H1 (cell line): Measurements from ENCODE around the gene MBOAT1. TPM values are rescaled to one million over a fixed set of nuclear protein-coding genes. Genes with fewer than 3 reads are reported as not detected.

ENCODE experiments used
- CTCF ChIA-PET: fragments of 300-600 bp; sonication (Branson Sonifier 250); formaldehyde crosslinking; loops from one replicate; lab custom pipeline; 2021; ENCODE audit not compliant: partially characterized antibody; lab: Charles Lee
- POLR2A ChIA-PET: fragments of 300-600 bp; sonication (Branson Sonifier 250); formaldehyde crosslinking; loops from one replicate; lab custom pipeline; 2021; ENCODE audit warnings: inconsistent platforms; ENCODE audit not compliant: partially characterized antibody; lab: Charles Lee
- DNase-seq, 2 experiments: peaks; one replicate each; pipeline versions ENCODE4 v3.0.0 to v3.0.0-alpha.2; 2010 to 2022; ENCODE audit warnings: low spot score in 2 of 2, low read depth in 1 of 2, mixed read lengths in 1 of 2
- FAIRE-seq: peaks from 2 replicates; lab custom pipeline; 2011; peaks lifted over from hg19 to GRCh38; lab: Jason Lieb, UNC
- H2AFZ ChIP-seq: 2 replicates; pipeline ENCODE4 v1.8.1; 2012; ENCODE audit warnings: low read length, inconsistent platforms
- H2AK5ac ChIP-seq: 2 replicates; pipeline ENCODE4 v1.6.1; 2013; ENCODE audit warnings: low read depth, low read length
- H2BK120ac ChIP-seq: replicated peaks from 2 replicates; pipeline ENCODE3; 2013; ENCODE audit warnings: low read depth, low read length, inconsistent platforms
- H2BK12ac ChIP-seq: 2 replicates; pipeline ENCODE4 v1.6.1; 2013; ENCODE audit warnings: low read depth, low read length
- H2BK15ac ChIP-seq: 2 replicates; pipeline ENCODE4 v1.6.1; 2013; ENCODE audit warnings: low read length
- H2BK20ac ChIP-seq: 2 replicates; pipeline ENCODE4 v1.6.1; 2013; ENCODE audit warnings: low read length
- H2BK5ac ChIP-seq: 2 replicates; pipeline ENCODE4 v1.6.1; 2013; ENCODE audit warnings: low read depth, low read length
- H3K14ac ChIP-seq: 2 replicates; pipeline ENCODE4 v1.6.1; 2013; ENCODE audit warnings: inconsistent platforms; ENCODE audit not compliant: insufficient read length
- H3K18ac ChIP-seq: 2 replicates; pipeline ENCODE4 v1.6.1; 2013; ENCODE audit warnings: low read length; ENCODE audit errors: extremely low read depth
- H3K23ac ChIP-seq: 2 replicates; pipeline ENCODE4 v1.6.1; 2013; ENCODE audit warnings: inconsistent platforms; ENCODE audit not compliant: insufficient read length
- H3K23me2 ChIP-seq: 2 replicates; pipeline ENCODE4 v1.6.1; 2013; ENCODE audit warnings: low read depth, low read length
- H3K27ac ChIP-seq: 2 replicates; pipeline ENCODE4 v1.6.1; 2011; ENCODE audit warnings: low read depth, low read length, inconsistent platforms
- H3K27me3 ChIP-seq, 4 experiments: replicated peaks in 1 of 4; 1 replicate in 1 of 4; 2 replicates in 3 of 4; pipeline versions ENCODE4 v1.6.1 to v1.8.1; 2011 to 2013; ENCODE audit warnings: low read length in 3 of 4, mild to moderate bottlenecking in 3 of 4, inconsistent platforms in 2 of 4, mixed read lengths in 2 of 4, moderate library complexity in 1 of 4; ENCODE audit not compliant: control insufficient read depth in 3 of 4, insufficient read depth in 3 of 4; ENCODE audit errors: extremely low read depth in 1 of 4
- H3K36me3 ChIP-seq, 4 experiments: 2 replicates each; pipeline versions ENCODE4 v1.6.1 to v1.8.1; 2011 to 2013; ENCODE audit warnings: mild to moderate bottlenecking in 4 of 4, low read length in 3 of 4, moderate library complexity in 2 of 4, control low read depth in 1 of 4, inconsistent platforms in 1 of 4; ENCODE audit not compliant: insufficient read depth in 4 of 4, control insufficient read depth in 2 of 4
- H3K4ac ChIP-seq: replicated peaks from 2 replicates; pipeline ENCODE3; 2013; ENCODE audit warnings: low read length, low read depth, mixed read lengths, inconsistent platforms; ENCODE audit not compliant: insufficient read length
- H3K4me1 ChIP-seq, 4 experiments: replicated peaks in 1 of 4; 1 replicate in 1 of 4; 2 replicates in 3 of 4; pipeline versions ENCODE4 v1.6.1 to v1.8.1; 2011 to 2013; ENCODE audit warnings: low read length in 3 of 4, inconsistent platforms in 2 of 4, mixed read lengths in 1 of 4; ENCODE audit not compliant: insufficient read depth in 4 of 4, control insufficient read depth in 3 of 4
- H3K4me2 ChIP-seq, 2 experiments: 2 replicates each; pipeline versions ENCODE4 v1.6.1 to v1.8.1; 2011 to 2013; ENCODE audit warnings: low read depth in 2 of 2, low read length in 2 of 2, control low read depth in 1 of 2, inconsistent platforms in 1 of 2, mild to moderate bottlenecking in 1 of 2; ENCODE audit not compliant: insufficient read depth in 1 of 2
- H3K4me3 ChIP-seq, 4 experiments: fragments of 200-600, 300-600 bp in 1 of 4; sonication (generic), shearing (Covaris generic), sonication (Bioruptor Twin) in 1 of 4; 2 replicates each; pipeline versions ENCODE4 v1.5.1 to v1.8.1; 2011 to 2016; ENCODE audit warnings: low read length in 4 of 4, low read depth in 3 of 4, control low read depth in 2 of 4, inconsistent platforms in 2 of 4, mild to moderate bottlenecking in 2 of 4, mixed read lengths in 1 of 4, moderate library complexity in 1 of 4; ENCODE audit not compliant: insufficient read depth in 2 of 4; ENCODE audit errors: extremely low read depth in 1 of 4
- H3K56ac ChIP-seq: replicated peaks from 2 replicates; pipeline ENCODE3; 2013; ENCODE audit warnings: low read depth, mild to moderate bottlenecking, mixed read lengths, low read length, inconsistent platforms; ENCODE audit not compliant: insufficient read length
- H3K79me1 ChIP-seq: 2 replicates; pipeline ENCODE4 v1.6.1; 2013; ENCODE audit warnings: low read depth, low read length, control low read depth
- H3K79me2 ChIP-seq, 2 experiments: 2 replicates each; pipeline versions ENCODE4 v1.6.1 to v1.8.1; 2012 to 2013; ENCODE audit warnings: low read length in 2 of 2, mild to moderate bottlenecking in 2 of 2, inconsistent platforms in 1 of 2; ENCODE audit not compliant: insufficient read depth in 2 of 2, control insufficient read depth in 1 of 2
- H3K9ac ChIP-seq, 4 experiments: replicated peaks in 1 of 4; 1 replicate in 1 of 4; 2 replicates in 3 of 4; pipeline versions ENCODE4 v1.6.1 to v1.8.1; 2011 to 2013; ENCODE audit warnings: low read depth in 3 of 4, low read length in 3 of 4, control low read depth in 2 of 4, mild to moderate bottlenecking in 2 of 4, moderate library complexity in 2 of 4, inconsistent platforms in 1 of 4; ENCODE audit errors: extremely low read depth in 1 of 4
- H3K9me3 ChIP-seq, 2 experiments: 2 replicates each; pipeline versions ENCODE4 v1.6.1 to v1.8.1; 2012 to 2013; ENCODE audit warnings: mild to moderate bottlenecking in 2 of 2, moderate library complexity in 2 of 2, control low read depth in 1 of 2, inconsistent platforms in 1 of 2, low read depth in 1 of 2, low read length in 1 of 2, mixed read lengths in 1 of 2; ENCODE audit not compliant: insufficient read depth in 2 of 2
- H4K20me1 ChIP-seq, 2 experiments: replicated peaks in 1 of 2; 2 replicates each; pipeline versions ENCODE3 to v1.8.1; 2011 to 2013; ENCODE audit warnings: inconsistent platforms in 2 of 2, low read length in 2 of 2, mild to moderate bottlenecking in 1 of 2; ENCODE audit not compliant: insufficient read depth in 2 of 2, control insufficient read depth in 1 of 2
- H4K5ac ChIP-seq: 2 replicates; pipeline ENCODE4 v1.6.1; 2013; ENCODE audit warnings: low read length, low read depth, mixed read lengths, inconsistent platforms; ENCODE audit not compliant: insufficient read length
- H4K8ac ChIP-seq: 2 replicates; pipeline ENCODE4 v1.8.0; 2013; ENCODE audit warnings: mild to moderate bottlenecking, moderate library complexity, low read length, inconsistent platforms; ENCODE audit not compliant: insufficient read depth; ENCODE audit errors: extremely low read depth
- H4K91ac ChIP-seq: replicated peaks from 2 replicates; pipeline ENCODE3; 2013; ENCODE audit warnings: low read length, mixed read lengths, inconsistent platforms; ENCODE audit not compliant: insufficient read length
- EZH2 ChIP-seq: fragments of 200-600 bp; sonication (generic); IDR thresholded peaks from 2 replicates; pipeline ENCODE4 v1.7.1; 2012; ENCODE audit warnings: low read depth, mild to moderate bottlenecking, moderate library complexity, low read length, inconsistent platforms; ENCODE audit not compliant: severe bottlenecking
- HDAC2 ChIP-seq, 2 experiments: fragments of 300-600 bp in 1 of 2; sonication (generic) in 1 of 2; IDR thresholded peaks; 2 replicates each; pipeline ENCODE4 v1.6.1; 2011 to 2012; ENCODE audit warnings: low read depth in 2 of 2, low read length in 2 of 2, mild to moderate bottlenecking in 2 of 2, moderate library complexity in 2 of 2, borderline replicate concordance in 1 of 2, inconsistent platforms in 1 of 2
- RNF2 ChIP-seq: fragments of 200-900, 300-1000 bp; sonication (generic); IDR thresholded peaks from 2 replicates; pipeline ENCODE4 v1.7.1; 2016; ENCODE audit warnings: borderline replicate concordance, low read depth, mild to moderate bottlenecking, antibody characterized with exemption, low read length; ENCODE audit not compliant: poor library complexity, severe bottlenecking; ENCODE audit errors: missing control alignments
- TEAD4 ChIP-seq: IDR thresholded peaks from 2 replicates; pipeline ENCODE4 v1.6.1; 2012; ENCODE audit warnings: low read depth, low read length, inconsistent platforms, mixed read lengths
- WGBS, 2 experiments: shearing (Covaris generic) in 1 of 2; methylation state at CpG; one replicate each; pipeline versions ENCODE4 v1.1.6 to v1.1.7; 2013 to 2015; ENCODE audit warnings: low lambda C conversion rate in 2 of 2, mixed read lengths in 2 of 2, inconsistent platforms in 1 of 2, low coverage in 1 of 2, missing lambda C conversion rate in 1 of 2; ENCODE audit not compliant: insufficient replicate concordance in 2 of 2, insufficient coverage in 1 of 2, insufficient read length in 1 of 2; ENCODE audit errors: extremely low coverage in 1 of 2, missing lambda C conversion rate in 1 of 2; 5-methylcytosine and 5-hydroxymethylcytosine counted together
- polyA plus RNA-seq, 7 experiments: library from polyadenylated mRNA; depleted of rRNA in 3 of 7; stranded (reverse) in 5 of 7; unstranded in 2 of 7; fragments of >200 nt in 5 of 7; fragments of 200-250 nt in 2 of 7; gene quantifications; 1 replicate in 5 of 7; 2 replicates in 1 of 7; 4 replicates in 1 of 7; pipeline versions ENCODE4 v1.2.1 to v1.2.3, GENCODE V29; 2011 to 2013; ENCODE audit warnings: missing spikeins in 2 of 7, mixed read lengths in 2 of 7
- total RNA-seq: library from RNA; stranded (reverse); fragmentation: NEBNext Ultra II Directional; extraction: Animal tissue kit (Norgen Biotek cat#: 25700); gene quantifications from 2 replicates; pipeline ENCODE4 v1.2.1, GENCODE V29; 2021

Gene MBOAT1
- total and polyA plus RNA-seq, 2 of the 8 experiments (the other 6 are each of a cell fraction or from before 2014, with no cell fraction given), result 4.9 to 19.5 TPM

DNA sequence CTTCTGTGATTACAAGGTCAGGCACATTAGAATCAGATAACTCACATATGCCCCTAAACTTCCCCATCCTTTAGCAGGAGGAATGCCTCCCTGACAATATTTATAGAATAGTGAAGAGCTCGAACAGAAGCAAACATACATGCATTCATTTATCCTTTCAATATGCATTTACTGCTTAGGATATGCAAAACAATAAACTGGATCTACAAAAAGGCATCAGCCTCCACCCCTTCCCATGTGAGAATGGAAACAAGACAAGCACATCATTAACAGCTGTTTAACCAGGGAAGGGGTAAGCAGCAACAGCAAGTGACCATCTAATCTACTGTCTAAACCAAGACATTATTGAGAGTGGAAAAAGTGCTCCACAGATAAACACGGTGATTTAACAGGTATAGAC, 107.6 kb downstream of the MBOAT1 start:
- Histone ChIP-seq H2BK20ac (no peak overlapping the region), H3K9ac (no peak overlapping the region), H4K8ac (no peak overlapping the region), H2BK15ac (no peak overlapping the region), H3K9me3 (no peaks in the 10 kb centered on the region), H3K79me1 (no peaks in the 10 kb centered on the region), H3K4ac (no peak overlapping the region), H3K23me2 (no peaks in the 10 kb centered on the region), H3K4me2 (no peak overlapping the region), H3K79me2 (no peaks in the 10 kb centered on the region), H3K27me3 (no peaks in the 10 kb centered on the region), H3K23ac (no peak overlapping the region), H2AK5ac (no peak overlapping the region), H2BK12ac (no peak overlapping the region), H3K4me1 (no peaks in the 10 kb centered on the region), H3K14ac (no peak overlapping the region), H3K27ac (no peak overlapping the region), H4K5ac (no peak overlapping the region), H2BK5ac (no peak overlapping the region), H4K91ac (no peak overlapping the region), H3K36me3 (no peaks in the 10 kb centered on the region; a peak in 2 of 8 replicates), H4K20me1 (no peaks in the 10 kb centered on the region), H2BK120ac (no peak overlapping the region), H3K18ac (no peak overlapping the region), H2AFZ (no peak overlapping the region), H3K56ac (no peak overlapping the region), H3K4me3 (no peak overlapping the region)
- CTCF ChIA-PET, result interaction anchor here (3.3 kb wide), 1 partner anchor 22 kb away, joined by 18 read pairs; no protein-coding TSS in a partner anchor
- TF ChIP-seq EZH2 (no peak), HDAC2 (IDR thresholded peaks at IDR 0.05; ENCODE audit: borderline replicate concordance in 1 of 2, low read depth in 2 of 2, low read length in 2 of 2) (no peak), TEAD4 (no peak), RNF2 (no peak)
- POLR2A ChIA-PET, result no interaction called here
- FAIRE-seq (no peak), DNase-seq (no peak)
- 92% methylated on average over 2 of the region's 2 CpGs; no CpG with 5 or more reads in 1 of the 2 experiments for WGBS, 2 experiments
